NCI-H526 (cell line): ENCODE measurements around the gene ABCC4.

Source experiments
- DNase-seq, 2 experiments: peaks; one replicate each; lab custom pipeline; 2025; lab: John Stamatoyannopoulos, UW

Gene ABCC4

GRCh38 chr13:95160112-95160906 is 140.9 kb downstream of the ABCC4 start:
- no peak for DNase-seq

GRCh38 chr13:95159458-95159857 is 141.8 kb downstream of the ABCC4 start:
- DNase-seq: no peak

- peak in 1 of 2 experiments; percentile 53 for DNase-seq
Observed at GRCh38 chr13:95156208-95156607, 145.0 kb downstream of the ABCC4 start.

GRCh38 chr13:95155504-95155903 is 145.7 kb downstream of the ABCC4 start:
- no peak for DNase-seq

GRCh38 chr13:95155093-95155492 is 146.2 kb downstream of the ABCC4 start:
- no peak for DNase-seq

GRCh38 chr13:95154413-95154886 is 146.8 kb downstream of the ABCC4 start:
- no peak for DNase-seq

- DNase-seq: no peak
Observed at GRCh38 chr13:95153647-95154412, 147.4 kb downstream of the ABCC4 start.

- DNase-seq: no peak
Observed at GRCh38 chr13:95151942-95152587, 149.2 kb downstream of the ABCC4 start.

GRCh38 chr13:95150555-95150954 is 150.7 kb downstream of the ABCC4 start:
- peak in 1 of 2 experiments; percentile 13 for DNase-seq

- DNase-seq: no peak
Observed at GRCh38 chr13:95146486-95146885, 154.8 kb downstream of the ABCC4 start.

- DNase-seq: no peak
Observed at GRCh38 chr13:95145587-95145986, 155.7 kb downstream of the ABCC4 start.

GRCh38 chr13:95140502-95140901 is 160.7 kb downstream of the ABCC4 start:
- no peak for DNase-seq

- DNase-seq: no peak
Observed at GRCh38 chr13:95138876-95139585, 162.2 kb downstream of the ABCC4 start.

GRCh38 chr13:95137096-95137495 is 164.2 kb downstream of the ABCC4 start:
- DNase-seq: no peak

- DNase-seq: no peak
Observed at GRCh38 chr13:95136638-95137037, 164.6 kb downstream of the ABCC4 start.

GRCh38 chr13:95133498-95133897 is 167.8 kb downstream of the ABCC4 start:
- no peak for DNase-seq

- no peak for DNase-seq
Observed at GRCh38 chr13:95129004-95129403, 172.2 kb downstream of the ABCC4 start.

GRCh38 chr13:95128045-95128643 is 173.1 kb downstream of the ABCC4 start:
- DNase-seq: no peak

GRCh38 chr13:95124959-95125358 is 176.3 kb downstream of the ABCC4 start:
- no peak for DNase-seq

GRCh38 chr13:95123726-95124125 is 177.5 kb downstream of the ABCC4 start:
- no peak for DNase-seq

- DNase-seq: no peak
Observed at GRCh38 chr13:95122063-95122462, 179.2 kb downstream of the ABCC4 start.

GRCh38 chr13:95121516-95121915 is 179.7 kb downstream of the ABCC4 start:
- DNase-seq: no peak
